Measurements from ENCODE around the gene ABHD16A.

DNA sequence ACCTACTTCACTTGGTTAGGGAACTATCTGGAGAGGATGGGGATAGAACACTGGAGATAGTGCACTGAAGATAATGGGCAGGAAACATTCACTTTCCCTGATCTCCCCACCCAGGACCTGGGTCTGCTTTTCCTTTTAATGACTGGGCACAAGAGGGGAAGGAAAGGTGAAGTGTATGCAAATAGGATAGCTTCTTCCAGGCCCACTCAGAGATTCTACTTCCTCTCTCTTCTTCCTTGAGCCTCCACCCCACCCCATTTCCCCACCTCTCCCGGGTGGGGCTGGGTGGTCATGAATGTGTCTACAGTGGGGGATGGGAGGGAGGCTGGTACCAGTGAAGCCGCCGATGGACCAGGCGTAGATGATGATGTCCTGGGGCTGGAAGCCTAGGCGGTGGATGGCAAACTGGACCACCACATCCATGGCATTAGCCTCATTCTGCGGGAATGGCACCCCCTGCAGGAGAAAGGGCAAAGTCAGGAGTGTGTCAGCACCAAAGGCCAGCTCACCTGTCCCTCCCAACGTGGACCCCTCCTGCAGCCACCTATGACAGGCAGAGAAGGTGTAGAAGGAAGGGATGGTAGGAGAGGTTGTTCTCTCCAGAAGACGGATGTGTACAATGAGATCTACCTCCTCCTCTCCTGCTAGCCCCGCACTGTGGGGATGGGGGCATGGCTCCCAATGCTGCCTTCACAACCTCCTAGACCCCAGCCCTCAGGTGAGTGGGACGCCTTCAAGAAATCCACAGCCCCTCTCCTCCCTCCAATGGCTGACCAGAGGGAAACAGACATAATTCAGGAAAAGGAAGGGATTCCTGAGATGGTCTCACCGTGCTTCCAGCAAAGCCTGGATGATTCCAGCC is 13.6 kb downstream of the ABHD16A start:
- TF ChIP-seq, protein P1, sequence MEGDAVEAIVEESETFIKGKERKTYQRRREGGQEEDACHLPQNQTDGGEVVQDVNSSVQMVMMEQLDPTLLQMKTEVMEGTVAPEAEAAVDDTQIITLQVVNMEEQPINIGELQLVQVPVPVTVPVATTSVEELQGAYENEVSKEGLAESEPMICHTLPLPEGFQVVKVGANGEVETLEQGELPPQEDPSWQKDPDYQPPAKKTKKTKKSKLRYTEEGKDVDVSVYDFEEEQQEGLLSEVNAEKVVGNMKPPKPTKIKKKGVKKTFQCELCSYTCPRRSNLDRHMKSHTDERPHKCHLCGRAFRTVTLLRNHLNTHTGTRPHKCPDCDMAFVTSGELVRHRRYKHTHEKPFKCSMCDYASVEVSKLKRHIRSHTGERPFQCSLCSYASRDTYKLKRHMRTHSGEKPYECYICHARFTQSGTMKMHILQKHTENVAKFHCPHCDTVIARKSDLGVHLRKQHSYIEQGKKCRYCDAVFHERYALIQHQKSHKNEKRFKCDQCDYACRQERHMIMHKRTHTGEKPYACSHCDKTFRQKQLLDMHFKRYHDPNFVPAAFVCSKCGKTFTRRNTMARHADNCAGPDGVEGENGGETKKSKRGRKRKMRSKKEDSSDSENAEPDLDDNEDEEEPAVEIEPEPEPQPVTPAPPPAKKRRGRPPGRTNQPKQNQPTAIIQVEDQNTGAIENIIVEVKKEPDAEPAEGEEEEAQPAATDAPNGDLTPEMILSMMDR (IDR thresholded peaks at IDR 0.05), result peak in 3 of 6 experiments; percentile 18 to 39 (median 26)
- TF ChIP-seq POLR2A (IDR thresholded peaks at IDR 0.05), result no peak

Data from Peyer's patch (tissue), 4 donors.